Measurements from ENCODE around the gene CHD2.

DNA sequence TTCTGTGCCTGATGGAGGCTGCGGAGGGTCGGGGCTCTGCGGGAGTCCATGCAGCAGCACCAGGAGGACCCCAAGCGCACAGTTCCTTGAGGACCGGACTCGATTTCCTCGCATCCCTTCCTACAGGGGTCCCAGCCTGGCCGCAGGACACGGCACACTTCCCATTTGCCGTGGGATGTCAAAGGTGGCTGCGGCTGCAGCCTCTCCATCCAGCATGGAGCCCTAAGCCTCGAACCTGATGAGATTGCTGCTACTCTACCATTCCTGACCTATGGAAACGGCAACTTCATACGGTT, 148.2 kb downstream of the CHD2 start:
- no peak for TF ChIP-seq TCF4 (CRISPR knock-in tag; IDR thresholded peaks at IDR 0.05; ENCODE audit: borderline replicate concordance)
- TF ChIP-seq, protein P1, sequence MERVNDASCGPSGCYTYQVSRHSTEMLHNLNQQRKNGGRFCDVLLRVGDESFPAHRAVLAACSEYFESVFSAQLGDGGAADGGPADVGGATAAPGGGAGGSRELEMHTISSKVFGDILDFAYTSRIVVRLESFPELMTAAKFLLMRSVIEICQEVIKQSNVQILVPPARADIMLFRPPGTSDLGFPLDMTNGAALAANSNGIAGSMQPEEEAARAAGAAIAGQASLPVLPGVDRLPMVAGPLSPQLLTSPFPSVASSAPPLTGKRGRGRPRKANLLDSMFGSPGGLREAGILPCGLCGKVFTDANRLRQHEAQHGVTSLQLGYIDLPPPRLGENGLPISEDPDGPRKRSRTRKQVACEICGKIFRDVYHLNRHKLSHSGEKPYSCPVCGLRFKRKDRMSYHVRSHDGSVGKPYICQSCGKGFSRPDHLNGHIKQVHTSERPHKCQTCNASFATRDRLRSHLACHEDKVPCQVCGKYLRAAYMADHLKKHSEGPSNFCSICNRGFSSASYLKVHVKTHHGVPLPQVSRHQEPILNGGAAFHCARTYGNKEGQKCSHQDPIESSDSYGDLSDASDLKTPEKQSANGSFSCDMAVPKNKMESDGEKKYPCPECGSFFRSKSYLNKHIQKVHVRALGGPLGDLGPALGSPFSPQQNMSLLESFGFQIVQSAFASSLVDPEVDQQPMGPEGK (CRISPR knock-in tag; IDR thresholded peaks at IDR 0.05; ENCODE audit: borderline replicate concordance): no peak
- TF ChIP-seq, protein P2, sequence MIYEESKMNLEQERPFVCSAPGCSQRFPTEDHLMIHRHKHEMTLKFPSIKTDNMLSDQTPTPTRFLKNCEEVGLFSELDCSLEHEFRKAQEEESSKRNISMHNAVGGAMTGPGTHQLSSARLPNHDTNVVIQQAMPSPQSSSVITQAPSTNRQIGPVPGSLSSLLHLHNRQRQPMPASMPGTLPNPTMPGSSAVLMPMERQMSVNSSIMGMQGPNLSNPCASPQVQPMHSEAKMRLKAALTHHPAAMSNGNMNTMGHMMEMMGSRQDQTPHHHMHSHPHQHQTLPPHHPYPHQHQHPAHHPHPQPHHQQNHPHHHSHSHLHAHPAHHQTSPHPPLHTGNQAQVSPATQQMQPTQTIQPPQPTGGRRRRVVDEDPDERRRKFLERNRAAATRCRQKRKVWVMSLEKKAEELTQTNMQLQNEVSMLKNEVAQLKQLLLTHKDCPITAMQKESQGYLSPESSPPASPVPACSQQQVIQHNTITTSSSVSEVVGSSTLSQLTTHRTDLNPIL (CRISPR knock-in tag; IDR thresholded peaks at IDR 0.05; ENCODE audit: low read depth): no peak
- no peak for TF ChIP-seq ZC3H10 (CRISPR knock-in tag; IDR thresholded peaks at IDR 0.05)
